Gastrocnemius medialis (tissue), 4 donors: Measurements from ENCODE around the gene SLC18A3.

ENCODE experiments used
- POLR2A ChIP-seq, 2 donors: fragments of 450-650 bp; IDR thresholded peaks; one replicate each; pipeline ENCODE4 v1.6.1; 2017; ENCODE audit warnings: antibody characterized with exemption in 2 of 2, mild to moderate bottlenecking in 2 of 2, moderate library complexity in 2 of 2
- TF ChIP-seq, protein P1 (sequence below), 5 experiments: fragments of 450-650 bp in 3 of 5; fragments of 200-600 bp in 2 of 5; sonication (generic) in 2 of 5; IDR thresholded peaks in 4 of 5; conservative IDR thresholded peaks in 1 of 5; 1 replicate in 4 of 5; 2 replicates in 1 of 5; pipeline ENCODE4 v1.5.1; 2016 to 2019; ENCODE audit warnings: antibody characterized with exemption in 5 of 5, mild to moderate bottlenecking in 3 of 5, moderate library complexity in 3 of 5

DNA sequence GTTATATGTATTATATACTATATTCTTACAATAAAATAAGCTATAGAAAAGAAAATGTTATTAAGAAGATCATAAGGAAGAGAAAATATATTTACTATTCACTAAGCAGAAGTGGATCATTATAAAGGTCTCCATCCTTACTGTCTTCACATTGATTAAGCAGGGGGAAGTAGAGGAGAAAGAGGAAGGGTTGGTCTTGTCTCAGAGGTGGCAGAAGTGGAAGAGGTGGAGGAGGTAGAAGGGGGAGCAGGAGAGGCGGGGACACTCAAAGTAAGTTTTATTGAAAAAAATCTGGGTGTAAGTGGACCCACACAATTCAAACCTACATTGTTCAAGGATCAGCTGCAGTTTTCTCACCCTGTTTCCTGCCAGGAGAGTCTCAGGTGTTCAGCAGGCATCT, 42.3 kb upstream of the SLC18A3 start:
- TF ChIP-seq, protein P1, sequence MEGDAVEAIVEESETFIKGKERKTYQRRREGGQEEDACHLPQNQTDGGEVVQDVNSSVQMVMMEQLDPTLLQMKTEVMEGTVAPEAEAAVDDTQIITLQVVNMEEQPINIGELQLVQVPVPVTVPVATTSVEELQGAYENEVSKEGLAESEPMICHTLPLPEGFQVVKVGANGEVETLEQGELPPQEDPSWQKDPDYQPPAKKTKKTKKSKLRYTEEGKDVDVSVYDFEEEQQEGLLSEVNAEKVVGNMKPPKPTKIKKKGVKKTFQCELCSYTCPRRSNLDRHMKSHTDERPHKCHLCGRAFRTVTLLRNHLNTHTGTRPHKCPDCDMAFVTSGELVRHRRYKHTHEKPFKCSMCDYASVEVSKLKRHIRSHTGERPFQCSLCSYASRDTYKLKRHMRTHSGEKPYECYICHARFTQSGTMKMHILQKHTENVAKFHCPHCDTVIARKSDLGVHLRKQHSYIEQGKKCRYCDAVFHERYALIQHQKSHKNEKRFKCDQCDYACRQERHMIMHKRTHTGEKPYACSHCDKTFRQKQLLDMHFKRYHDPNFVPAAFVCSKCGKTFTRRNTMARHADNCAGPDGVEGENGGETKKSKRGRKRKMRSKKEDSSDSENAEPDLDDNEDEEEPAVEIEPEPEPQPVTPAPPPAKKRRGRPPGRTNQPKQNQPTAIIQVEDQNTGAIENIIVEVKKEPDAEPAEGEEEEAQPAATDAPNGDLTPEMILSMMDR (IDR thresholded peaks at IDR 0.05 in 4 of 5, conservative IDR thresholded peaks at IDR 0.05 in 1 of 5), result no peak
- TF ChIP-seq POLR2A (IDR thresholded peaks at IDR 0.05), result no peak
